Measurements from ENCODE around the gene RAB3GAP1.

DNA sequence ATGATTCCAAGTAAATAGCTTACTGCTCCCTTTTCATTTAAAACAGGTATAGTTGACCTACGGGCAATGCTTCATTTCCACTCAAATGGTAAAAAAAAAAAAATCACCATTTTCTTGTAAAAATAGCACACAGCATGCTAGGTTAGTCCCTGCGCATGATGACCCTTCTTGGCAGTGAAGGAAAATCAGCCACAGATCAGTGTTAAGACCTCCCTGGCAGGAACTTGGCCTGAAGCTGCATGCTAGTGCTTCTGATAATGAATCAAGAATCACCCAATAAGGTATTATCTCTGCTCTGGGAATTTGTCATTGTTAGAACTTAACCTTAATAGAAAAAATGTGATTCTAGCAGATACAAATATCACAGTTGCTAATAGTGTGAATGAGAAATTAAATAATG, 166.3 kb downstream of the RAB3GAP1 start:
- TF ChIP-seq, protein P1, sequence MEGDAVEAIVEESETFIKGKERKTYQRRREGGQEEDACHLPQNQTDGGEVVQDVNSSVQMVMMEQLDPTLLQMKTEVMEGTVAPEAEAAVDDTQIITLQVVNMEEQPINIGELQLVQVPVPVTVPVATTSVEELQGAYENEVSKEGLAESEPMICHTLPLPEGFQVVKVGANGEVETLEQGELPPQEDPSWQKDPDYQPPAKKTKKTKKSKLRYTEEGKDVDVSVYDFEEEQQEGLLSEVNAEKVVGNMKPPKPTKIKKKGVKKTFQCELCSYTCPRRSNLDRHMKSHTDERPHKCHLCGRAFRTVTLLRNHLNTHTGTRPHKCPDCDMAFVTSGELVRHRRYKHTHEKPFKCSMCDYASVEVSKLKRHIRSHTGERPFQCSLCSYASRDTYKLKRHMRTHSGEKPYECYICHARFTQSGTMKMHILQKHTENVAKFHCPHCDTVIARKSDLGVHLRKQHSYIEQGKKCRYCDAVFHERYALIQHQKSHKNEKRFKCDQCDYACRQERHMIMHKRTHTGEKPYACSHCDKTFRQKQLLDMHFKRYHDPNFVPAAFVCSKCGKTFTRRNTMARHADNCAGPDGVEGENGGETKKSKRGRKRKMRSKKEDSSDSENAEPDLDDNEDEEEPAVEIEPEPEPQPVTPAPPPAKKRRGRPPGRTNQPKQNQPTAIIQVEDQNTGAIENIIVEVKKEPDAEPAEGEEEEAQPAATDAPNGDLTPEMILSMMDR (IDR thresholded peaks at IDR 0.05): no peak
- TF ChIP-seq POLR2AphosphoS5 (IDR thresholded peaks at IDR 0.05; ENCODE audit: low read depth, low read length) (no peak), SIN3A (IDR thresholded peaks at IDR 0.05; ENCODE audit: borderline replicate concordance, insufficient read depth, low read depth, low read length) (no peak)
- TF ChIP-seq, protein P2, sequence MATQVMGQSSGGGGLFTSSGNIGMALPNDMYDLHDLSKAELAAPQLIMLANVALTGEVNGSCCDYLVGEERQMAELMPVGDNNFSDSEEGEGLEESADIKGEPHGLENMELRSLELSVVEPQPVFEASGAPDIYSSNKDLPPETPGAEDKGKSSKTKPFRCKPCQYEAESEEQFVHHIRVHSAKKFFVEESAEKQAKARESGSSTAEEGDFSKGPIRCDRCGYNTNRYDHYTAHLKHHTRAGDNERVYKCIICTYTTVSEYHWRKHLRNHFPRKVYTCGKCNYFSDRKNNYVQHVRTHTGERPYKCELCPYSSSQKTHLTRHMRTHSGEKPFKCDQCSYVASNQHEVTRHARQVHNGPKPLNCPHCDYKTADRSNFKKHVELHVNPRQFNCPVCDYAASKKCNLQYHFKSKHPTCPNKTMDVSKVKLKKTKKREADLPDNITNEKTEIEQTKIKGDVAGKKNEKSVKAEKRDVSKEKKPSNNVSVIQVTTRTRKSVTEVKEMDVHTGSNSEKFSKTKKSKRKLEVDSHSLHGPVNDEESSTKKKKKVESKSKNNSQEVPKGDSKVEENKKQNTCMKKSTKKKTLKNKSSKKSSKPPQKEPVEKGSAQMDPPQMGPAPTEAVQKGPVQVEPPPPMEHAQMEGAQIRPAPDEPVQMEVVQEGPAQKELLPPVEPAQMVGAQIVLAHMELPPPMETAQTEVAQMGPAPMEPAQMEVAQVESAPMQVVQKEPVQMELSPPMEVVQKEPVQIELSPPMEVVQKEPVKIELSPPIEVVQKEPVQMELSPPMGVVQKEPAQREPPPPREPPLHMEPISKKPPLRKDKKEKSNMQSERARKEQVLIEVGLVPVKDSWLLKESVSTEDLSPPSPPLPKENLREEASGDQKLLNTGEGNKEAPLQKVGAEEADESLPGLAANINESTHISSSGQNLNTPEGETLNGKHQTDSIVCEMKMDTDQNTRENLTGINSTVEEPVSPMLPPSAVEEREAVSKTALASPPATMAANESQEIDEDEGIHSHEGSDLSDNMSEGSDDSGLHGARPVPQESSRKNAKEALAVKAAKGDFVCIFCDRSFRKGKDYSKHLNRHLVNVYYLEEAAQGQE (IDR thresholded peaks at IDR 0.05; ENCODE audit: insufficient read depth in 1 of 2, low read depth in 2 of 2, low read length in 1 of 2): no peak
